HG03280 (cell line): ENCODE data around the gene AMN.
"Not testable (repeated sequence)": the region's sequence is repeated elsewhere in the genome, so short reads cannot be mapped to it uniquely, and the experiment has no call there.

Source experiments
- ATAC-seq: cut with Tn5 transposase; IDR thresholded peaks from one replicate; pipeline ENCODE4 v1.9.1; 2021; ENCODE audit warnings: mild to moderate bottlenecking, moderate library complexity; ENCODE audit not compliant: unreplicated experiment

Gene AMN

DNA sequence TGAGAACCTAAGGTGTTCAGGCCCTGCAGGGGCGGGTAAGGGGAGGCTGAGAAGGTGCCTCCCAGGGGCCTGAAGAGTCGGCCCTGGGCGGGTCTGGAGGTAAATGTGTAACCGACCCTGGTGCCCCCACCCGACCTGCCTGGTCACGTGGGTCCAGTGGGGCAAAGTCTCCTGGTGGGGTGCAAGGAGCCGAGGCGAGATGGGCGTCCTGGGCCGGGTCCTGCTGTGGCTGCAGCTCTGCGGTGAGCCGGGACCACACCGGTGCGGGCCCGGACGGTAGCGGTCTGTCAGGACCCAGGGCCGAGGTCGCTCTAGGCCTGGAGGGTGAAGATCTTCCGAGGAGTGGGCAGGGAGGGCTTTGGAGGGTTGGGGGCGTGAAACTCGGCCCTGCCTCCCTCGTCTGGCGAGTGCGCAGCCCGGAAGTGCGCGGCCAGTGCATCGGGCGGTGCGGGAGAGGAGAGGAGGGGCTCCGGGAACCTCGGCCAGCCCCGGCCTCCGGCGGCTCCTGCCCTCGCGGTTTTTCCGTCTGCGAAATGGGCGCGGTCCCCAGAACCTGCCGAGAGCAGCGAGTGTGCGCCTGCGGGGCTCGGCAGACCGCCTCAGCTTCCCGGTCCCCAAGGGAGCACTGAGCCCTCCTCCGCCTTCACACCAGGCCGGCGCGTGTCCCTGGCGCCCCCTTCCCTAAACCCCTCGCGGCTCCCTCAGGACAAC is at the start of gene AMN:
TSS of gene AMN (plus strand) at position 174 of the 711 bp plus-strand sequence. CDS start at position 200, 26 bp downstream.
- no peak for ATAC-seq

DNA sequence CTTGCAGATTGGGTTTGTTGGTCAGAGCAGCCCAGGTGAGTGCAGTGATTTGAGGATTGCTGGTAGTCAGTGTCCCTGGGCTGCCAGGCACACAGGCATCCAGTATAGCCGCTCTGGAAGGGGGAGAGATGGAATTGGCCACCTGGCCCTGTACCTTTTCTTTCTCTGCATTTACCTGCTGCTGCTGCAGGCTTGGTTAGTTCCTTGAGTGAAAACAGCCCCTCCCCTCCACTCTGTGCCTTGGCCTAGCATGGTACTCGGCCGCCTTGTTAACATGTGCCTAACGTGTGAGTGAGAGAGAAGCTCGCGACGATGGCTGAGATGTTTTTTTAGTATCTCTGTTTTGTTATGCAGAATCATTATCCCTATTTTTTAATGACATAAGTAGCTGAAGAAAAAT is 49.3 kb upstream of the AMN start:
- ATAC-seq = no peak

DNA sequence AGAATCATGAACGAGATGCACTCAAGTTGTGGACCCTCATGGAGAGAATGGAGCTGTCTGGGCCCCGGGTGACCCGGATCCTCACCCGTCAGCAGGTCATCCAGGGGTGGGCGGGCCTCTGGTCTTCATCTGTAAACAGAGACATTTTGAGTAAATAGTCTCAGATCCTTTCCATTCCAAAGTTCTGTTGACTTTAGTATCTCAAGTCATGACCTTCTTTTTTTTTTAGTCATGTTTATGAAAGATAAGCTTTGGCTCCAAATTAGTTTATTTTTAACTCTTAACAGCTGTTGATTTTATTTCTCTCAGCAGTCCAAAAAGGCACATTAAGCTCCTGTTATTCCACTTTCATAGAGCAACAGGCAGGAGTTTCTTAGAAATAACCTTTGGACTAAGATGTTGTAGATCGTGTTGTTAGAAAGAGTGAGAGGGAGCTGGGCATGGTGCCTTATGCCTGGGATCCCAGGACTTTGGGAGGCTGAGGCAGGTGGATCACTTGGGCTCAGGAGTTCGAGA is 48.9 kb upstream of the AMN start:
- no peak for ATAC-seq

DNA sequence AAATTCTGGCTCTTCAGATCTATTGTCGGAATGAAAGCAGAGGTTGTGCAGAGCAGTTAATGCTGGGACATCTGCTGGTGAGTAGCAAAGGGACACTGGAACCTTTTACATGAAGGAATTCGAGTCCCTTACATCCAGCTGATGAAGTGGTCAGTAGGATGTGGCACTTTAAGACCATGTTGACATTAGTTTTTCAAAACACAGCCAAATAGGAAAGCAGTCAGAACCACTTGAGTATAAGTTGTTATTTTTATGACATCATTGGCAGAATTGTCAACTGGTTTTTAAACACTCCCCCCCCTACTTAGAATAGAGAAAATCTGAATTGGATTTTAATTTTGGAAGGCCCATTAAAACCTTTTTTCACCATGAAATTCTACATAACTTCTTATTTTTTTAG is 46.8 kb upstream of the AMN start:
- ATAC-seq = no peak

DNA sequence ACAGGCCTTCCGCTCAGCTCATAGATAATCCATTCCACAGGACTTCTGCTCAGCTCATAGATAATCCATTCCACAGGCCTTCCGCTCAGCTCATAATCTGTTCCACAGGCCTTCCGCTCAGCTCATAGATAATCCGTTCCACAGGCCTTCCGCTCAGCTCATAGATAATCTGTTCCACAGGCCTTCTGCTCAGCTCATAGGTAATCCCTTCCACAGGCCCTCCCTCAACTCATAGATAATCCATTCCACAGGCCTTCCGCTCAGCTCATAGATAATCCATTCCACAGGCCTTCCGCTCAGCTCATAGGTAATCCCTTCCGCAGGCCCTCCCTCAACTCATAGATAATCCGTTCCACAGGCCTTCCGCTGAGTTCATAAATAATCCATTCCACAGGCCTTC is 45.0 kb upstream of the AMN start:
- not testable (repeated sequence) for ATAC-seq

DNA sequence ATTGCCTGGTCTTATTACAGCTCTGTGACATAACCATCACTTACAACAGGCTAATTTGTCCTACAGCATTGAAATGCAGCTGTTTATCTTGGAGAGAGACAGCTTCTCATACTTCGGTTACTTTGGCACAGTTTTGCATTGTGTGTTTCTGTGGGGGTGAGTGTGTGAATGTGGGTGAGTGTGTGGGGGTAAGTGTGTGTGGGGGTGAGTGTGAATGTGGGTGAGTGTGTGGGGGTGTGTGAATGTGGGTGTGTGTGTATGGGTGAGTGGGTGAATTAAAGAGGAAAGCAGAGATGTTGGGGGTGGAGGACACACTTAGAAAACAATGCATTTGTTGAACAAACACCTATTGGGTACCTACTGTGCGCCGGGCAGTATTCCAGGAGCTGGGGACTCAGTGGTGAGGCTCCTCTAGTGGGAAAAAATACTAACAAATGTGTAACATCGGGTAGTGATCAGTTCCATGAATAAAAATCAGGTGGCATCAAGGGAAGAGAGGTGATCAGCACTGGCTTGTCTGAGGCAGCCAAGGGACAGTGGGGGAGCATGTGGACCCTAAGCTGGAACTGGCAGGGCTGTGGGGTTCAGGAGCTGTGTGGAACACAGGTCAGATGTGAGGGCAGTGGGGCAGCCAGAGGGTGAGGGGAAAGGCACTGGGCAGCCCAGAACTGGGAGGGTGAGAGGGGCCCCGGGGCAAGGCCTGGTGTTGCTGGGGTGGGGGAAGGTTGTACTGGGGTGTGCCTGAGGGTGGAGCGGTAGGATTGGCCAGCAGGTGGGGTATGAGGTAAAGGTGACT is 44.1 kb upstream of the AMN start:
- ATAC-seq = no peak

DNA sequence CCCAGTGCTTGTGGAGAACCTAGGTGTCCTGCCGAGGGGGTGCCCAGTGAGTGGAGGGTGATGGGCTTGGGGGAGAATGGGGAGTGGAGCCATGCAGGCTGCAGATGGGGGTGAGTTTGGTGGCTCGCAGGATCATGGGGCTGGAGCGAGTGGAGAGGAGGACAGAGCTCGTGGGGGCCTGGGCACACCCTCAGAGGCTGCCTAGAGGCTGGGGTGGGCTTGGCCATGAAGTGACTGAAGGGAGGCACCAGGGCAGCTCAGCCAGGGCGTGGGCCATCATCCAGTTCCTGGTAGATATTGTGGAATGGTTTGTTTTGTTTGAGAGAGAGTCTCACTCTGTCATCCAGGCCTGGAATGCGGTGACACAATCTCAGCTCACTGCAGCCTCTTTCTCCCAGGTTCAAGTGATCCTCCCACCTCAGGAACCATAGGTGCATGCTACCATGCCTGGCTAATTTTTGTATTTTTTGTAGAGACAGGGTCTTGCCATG is 43.4 kb upstream of the AMN start:
- ATAC-seq = no peak

DNA sequence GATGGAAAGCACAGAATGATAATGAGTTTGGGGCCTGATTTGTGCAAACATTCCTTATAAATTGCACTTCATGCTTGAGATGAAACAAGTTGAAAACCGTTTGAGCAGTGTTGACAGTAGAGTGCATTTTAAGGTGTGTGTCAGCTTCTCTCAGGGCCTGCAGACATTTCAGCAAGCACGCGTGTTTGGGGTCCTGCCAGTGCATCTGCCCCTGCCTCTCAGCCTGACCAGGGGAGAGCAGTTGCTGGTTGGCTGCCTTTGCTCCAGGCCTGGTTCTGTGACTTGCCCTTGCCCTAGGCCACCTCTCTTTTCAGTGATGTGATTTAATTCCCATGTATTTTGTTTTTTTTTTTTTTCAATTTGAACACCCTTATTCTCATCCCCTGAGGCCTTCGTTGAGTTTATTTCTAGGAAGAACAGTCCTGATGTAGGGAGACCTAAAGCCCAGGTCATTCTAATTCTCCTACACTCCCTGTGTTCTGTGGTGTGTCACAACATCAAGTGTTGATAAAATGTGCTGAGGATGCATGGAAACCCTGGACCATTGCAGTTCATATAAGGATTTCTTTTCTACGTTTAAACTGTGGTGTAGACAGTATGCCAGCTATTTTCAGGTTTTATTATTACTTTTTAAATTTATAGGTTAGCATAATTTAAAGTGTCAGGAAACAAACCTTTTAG is 40.1 kb upstream of the AMN start:
- ATAC-seq = no peak

DNA sequence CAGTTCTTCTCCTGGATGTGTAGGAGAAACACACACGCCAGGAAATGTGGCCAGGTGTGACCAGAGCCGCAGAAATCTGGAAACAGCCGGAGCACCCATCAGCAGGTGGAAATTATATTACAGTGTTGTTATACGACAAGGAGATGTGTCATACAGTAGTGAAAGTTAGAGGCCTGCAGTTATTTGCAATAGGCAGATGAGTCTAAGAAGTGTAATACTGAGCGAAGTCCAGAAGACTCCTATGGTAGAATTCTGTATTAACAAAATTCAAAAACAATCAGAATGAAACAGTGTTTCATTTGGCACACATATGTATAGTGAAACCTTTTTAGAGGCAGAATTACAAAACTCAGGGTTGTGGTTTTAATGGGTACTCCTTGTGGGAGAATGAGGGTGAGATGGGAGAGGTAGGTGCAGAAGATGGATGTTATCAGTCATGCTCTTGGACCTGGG is 39.3 kb upstream of the AMN start:
- ATAC-seq = no peak

DNA sequence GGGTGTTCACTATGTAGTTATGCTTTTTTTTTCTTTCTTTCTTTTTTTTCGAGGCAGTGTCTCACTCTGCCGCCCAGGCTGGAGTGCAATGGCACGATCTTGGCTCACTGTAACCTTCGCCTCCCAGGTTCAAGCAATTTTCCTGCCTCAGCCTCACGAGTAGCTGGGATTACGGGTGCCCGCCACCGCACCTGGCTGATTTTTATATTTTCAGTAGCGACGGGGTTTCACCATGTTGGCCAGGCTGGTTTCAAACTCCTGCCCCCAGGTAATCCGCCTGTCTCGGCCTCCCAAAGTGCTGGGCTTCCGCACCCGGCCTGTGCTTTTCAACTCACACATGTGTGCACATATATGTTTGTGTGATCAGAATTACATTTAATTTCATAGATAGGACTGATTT is 38.9 kb upstream of the AMN start:
- no peak for ATAC-seq

DNA sequence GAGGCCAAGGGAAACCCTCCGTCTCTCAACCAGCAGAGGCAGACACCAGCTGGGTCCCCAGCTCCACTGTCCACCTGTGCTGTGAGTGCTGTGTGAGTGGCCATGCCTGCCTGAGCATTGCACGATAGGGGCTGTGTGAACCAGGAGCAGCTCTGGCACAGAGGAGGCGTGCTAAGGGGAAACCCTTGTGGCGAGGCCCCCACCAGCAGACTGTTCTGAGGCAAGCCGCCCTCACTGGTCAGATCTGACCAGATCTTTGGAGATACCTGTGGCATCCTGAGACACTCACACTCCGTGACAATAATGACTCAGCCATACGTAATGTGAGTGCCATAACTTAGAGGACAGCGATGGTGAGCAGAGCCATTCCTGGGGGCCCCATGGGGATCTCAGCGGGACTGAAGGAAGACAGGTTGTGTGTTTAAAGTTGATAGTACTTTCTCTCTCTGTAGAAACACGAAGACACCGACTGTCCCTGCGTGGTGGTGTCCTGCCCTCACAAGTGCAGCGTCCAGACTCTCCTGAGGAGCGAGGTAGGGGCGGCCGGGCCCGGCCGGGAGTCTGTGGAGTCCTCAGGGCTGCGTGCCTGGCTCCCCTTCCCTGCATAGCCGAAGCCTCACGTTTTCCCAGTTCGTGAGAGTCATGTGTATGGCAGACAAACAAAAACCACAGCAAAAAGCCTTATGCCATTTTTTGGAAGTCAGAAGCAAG is 36.6 kb upstream of the AMN start:
- no peak for ATAC-seq

DNA sequence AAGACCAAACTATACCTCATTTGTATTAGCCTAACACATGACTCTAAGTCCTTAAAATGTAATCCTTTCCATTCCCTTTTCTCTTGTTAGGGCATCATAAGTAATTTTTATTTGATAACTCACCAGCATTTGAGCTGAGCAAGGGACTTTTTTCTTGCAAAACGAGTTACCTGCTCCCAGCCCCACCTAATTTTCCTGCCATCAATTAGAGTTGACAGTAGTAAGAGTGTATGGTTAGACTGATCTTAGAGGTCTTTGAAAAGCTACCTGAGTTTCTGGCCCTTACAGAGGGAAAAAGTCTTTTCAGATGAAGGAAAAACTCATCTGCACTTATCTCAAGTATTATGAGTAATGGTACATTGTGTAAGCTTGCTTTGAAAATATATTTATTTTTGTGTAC is 33.7 kb upstream of the AMN start:
- no peak for ATAC-seq

DNA sequence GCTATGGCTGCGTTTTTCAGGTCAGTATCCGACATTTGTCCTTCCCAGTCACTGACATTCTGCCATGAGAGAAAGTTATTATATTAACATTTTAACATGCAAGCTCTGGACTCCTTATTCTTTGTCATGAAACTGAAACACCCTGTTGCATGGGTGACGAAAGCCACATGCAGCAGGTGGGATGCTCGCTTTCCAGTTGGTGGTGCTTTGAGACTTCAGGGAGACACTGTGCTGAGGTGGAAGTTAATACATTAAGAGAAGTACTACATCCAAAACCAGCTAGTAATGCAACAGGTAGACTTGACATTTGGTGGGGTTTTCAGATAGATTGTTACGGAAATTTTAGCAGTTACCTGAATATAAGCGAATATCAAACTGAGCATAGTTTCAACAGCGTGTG is 32.8 kb upstream of the AMN start:
- no peak for ATAC-seq

DNA sequence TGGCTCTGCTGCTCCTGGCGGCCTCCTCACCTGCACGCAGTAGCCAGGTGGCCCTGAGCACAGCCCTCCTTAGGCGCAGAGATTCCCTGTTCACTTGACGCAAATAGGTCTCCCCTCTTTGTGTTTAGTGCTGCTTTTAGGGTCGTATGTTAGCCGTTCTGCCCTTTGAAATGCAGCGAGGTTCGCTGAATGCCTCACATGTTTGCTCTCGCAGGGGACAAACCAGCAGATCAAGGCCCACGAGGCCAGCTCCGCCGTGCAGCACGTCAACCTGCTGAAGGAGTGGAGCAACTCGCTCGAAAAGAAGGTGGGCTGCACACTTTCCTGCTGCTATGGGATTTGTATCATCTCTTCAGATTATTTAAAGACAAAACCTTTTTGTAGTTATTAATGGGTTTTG is 31.4 kb upstream of the AMN start:
- ATAC-seq = no peak

DNA sequence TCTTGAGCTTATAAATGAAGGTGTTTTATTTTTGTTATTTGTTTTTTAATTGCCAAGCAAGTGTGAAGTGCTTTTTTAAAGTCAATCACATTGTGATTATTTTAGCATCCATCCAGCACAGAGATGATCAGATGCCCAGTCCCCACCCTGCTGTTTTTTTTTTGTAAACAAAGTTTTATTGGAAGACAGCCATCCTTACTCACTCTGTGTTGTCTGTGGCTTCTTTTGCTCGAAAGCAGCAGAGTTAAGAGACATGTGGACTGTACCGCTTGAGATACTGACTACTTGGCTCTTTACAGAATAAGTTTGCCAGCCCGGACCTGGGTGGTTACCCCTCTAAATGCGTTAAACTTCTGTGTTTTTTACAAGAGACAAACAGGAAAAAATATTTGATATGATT is 30.9 kb upstream of the AMN start:
- no peak for ATAC-seq

DNA sequence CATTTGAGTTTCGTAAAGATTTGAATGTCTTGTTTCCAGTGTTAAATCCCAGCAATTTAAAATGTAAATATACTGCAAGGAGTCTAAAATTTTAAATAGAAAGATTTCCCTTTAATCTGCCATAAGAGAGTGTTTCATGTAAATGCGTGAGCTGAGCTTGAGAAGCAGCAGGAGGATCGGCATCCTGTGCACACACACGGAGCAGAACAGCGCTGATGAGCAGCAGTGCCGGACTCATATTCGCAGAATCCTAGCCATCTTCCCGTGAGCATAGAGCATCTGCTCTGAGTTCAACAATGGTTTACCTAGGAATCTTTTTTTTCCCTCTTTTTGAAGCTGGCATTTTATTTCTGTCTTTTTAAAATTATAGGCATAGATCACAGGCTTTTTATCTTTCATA is 29.8 kb upstream of the AMN start:
- ATAC-seq = no peak

DNA sequence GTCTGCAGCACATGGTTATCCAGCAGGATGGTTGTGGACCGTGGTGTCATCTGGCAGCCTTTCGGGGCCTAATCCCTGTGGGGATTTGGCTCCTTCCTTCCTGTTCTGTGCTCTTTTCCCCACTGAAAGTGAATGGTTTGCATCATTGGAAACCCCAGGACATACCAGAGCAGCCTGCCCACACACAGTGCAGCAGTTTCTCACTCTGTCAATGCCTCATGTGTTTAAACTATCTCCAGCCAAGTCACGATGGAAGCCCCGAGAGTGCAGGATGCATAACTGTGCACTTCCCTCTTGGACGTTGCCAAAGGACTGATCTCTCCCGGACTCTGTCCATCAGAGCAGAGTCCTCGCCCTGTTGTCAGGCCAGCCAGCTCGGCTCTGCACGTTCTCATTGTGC is 29.0 kb upstream of the AMN start:
- ATAC-seq = no peak

DNA sequence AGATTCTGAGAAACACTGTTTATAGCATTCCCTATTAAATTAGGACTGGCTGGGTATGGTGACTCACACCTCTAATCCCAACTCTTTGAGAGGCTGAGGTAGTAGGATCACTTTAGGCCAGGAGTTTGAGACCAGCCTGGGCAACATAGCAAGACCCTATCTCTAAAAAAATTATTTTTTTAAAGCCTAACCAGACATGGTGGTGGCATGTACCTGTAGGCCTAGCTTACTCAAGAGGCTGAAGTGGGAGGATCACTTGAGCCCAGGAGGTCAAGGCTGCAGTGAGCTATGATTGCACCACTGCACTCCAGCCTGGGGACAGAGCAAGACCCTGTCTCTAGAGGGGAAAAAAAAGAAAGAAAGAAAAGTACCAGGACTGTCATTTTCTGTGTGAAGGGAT is 25.7 kb upstream of the AMN start:
- not testable (repeated sequence) for ATAC-seq

DNA sequence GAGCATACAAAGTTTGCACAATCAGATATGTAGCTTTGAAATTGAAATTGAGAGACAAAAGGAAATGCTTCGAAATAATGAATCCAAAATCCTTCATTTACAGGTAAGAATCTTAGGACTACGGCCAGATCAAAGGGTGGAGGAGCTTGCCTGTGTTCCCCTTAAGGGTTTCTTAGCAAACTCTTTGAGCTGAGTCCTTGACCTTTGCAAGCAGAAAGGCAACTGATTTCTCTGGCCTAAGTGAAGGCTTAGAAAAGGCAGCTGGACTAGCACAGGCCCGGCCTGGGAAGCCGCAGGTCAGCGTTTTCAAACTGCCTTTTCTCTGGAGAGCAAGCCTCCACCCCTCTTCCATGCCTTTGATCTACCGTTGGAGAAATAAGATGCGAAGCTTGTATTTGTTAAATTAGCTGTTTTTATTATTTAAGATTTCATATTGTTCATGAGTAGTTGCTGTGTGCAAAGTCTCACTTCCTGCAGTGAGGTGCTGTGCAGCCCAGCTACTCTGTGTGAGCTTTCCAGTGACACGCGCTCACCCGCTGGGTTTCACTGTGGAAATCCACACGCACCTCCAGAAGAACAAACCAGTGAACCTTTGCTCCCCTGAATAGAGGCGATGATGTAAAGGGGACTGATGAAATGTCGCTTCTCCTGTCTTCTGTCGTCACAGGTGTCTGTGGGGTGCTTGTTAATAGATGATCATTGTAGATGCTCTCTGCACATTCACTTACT is 25.0 kb upstream of the AMN start:
- ATAC-seq = no peak

DNA sequence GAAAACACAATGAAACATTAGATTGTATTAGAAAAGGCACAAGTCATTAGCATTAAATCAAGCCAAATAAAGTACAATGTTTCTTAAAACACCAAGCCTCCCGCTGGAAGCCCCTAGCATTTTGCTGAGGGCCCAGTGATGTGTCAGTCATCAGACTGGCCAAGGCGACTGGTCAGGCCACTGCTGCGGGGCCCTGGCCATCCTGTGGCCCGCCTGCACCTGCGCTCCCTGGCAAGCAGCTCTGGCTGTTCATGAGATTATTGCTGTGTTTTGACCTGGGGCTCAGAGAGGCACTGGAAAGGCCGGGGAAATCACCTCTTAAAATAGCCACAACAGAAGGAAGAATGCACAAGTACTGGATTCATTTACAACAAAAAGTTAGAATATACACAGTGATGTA is 24.2 kb upstream of the AMN start:
- no peak for ATAC-seq
